Psoas muscle (tissue), 8 donors: ENCODE measurements around the gene PCDHA1. TPM values are rescaled to one million over a fixed set of nuclear protein-coding genes. Genes with fewer than 3 reads are reported as not detected.
"Not testable (repeated sequence)": the region's sequence is repeated elsewhere in the genome, so short reads cannot be mapped to it uniquely, and the experiment has no call there.

Source experiments
- ATAC-seq, 4 donors: fragments of 200-7000 bp; cut with Tn5 transposase; one replicate each; pipeline ENCODE4 v1.9.1; 2020; ENCODE audit warnings: moderate library complexity in 3 of 4, mild to moderate bottlenecking in 2 of 4
- DNase-seq, 2 donors: peaks; one replicate each; pipeline ENCODE4 v3.0.0-alpha.2; 2020
- H3K27ac ChIP-seq: fragments of 200-600 bp; one replicate; pipeline ENCODE4 v1.8.0; 2022
- H3K27me3 ChIP-seq, 3 donors: fragments of 200-600 bp in 1 of 3; one replicate each; pipeline versions ENCODE4 v1.6.1 to v1.8.0; 2013 to 2022; ENCODE audit warnings: low read length in 2 of 3, mild to moderate bottlenecking in 2 of 3, moderate library complexity in 1 of 3; ENCODE audit not compliant: insufficient read depth in 3 of 3
- H3K36me3 ChIP-seq, 2 donors: fragments of 200-600 bp in 1 of 2; one replicate each; pipeline versions ENCODE4 v1.6.1 to v1.8.0; 2013 to 2022; ENCODE audit warnings: low read depth in 1 of 2, mild to moderate bottlenecking in 1 of 2, moderate library complexity in 1 of 2; ENCODE audit not compliant: insufficient read depth in 1 of 2
- H3K4me1 ChIP-seq: fragments of 200-600 bp; one replicate; pipeline ENCODE4 v1.8.0; 2022
- H3K4me3 ChIP-seq: fragments of 200-600 bp; one replicate; pipeline ENCODE4 v1.8.0; 2022; ENCODE audit warnings: mild to moderate bottlenecking
- H3K9me3 ChIP-seq: fragments of 200-600 bp; one replicate; pipeline ENCODE4 v1.8.0; 2022
- CTCF ChIP-seq: fragments of 200-600 bp; IDR thresholded peaks from one replicate; pipeline ENCODE4 v1.8.0; 2022; ENCODE audit warnings: antibody characterized with exemption
- WGBS, 3 donors: extraction: QIAGEN DNeasy Blood & Tissue Kit; methylation state at CpG; one replicate each; pipeline versions ENCODE4 v1.1.6 to v1.1.7; 2013; 5-methylcytosine and 5-hydroxymethylcytosine counted together
- intact Hi-C, 2 donors: fragments of 100-400 bp; cut with DNase I; formaldehyde crosslinking; loops; one replicate each; pipeline versions ENCODE4 v1.11.0 to v1.14.2; 2022
- polyA plus RNA-seq, 3 donors: library from polyadenylated mRNA; stranded (reverse); fragments of 200-250 nt; gene quantifications; one replicate each; pipeline ENCODE4 v1.2.3, GENCODE V29; 2013
- total RNA-seq, 4 donors: library from RNA; stranded (reverse); fragmentation: NEBNext Ultra II Directional in 2 of 4; extraction: Animal tissue kit (Norgen Biotek cat#: 25700) in 2 of 4; gene quantifications; one replicate each; pipeline versions ENCODE4 v1.2.1 to v1.2.4, GENCODE V29; 2021 to 2023
- donor health status: healthy with polysubstance abuse.
- donor health status: DM: no; HTN: no; CAD: no; lungs with moderate emphysema.
- donor health status: Bipolar disorder and iron deficiency.
- donor health status: healthy.
- donor health status: DM: yes; HTN: yes; CAD: no.
- donor health status: DM: no; HTN: no; CAD: no.
- donor health status: DM: no; HTN: no; CAD: no.
- donor health status: DM: yes; HTN: yes; CAD: no.

PCDHA1 gene
- total and polyA plus RNA-seq, 7 donors = 0.10 TPM; not detected in 6

GRCh38 chr5:140827704-140828361, 41.9 kb downstream of the PCDHA1 start, which contains the start of gene PCDHA6:
PCDHA6 (plus strand) TSS chr5:140827960; CDS start chr5:140828092, 132 bp downstream.
- Histone ChIP-seq H3K36me3 (no peaks in the 10 kb centered on the region), H3K27ac (no peak within 1 kb of the TSS), H3K27me3 (peaks cover 0 to 31% (median 8%) of the 10 kb centered on the region in 3 donors), H3K4me1 (no peaks in the 10 kb centered on the region), H3K4me3 (no peak within 1 kb of the TSS), H3K9me3 (peaks cover 5% of the 10 kb centered on the region)
- no peak for TF ChIP-seq CTCF
- intact Hi-C loops = no loop called here
- 12 to 17% (median 15%) methylated on average over 27 of the region's 27 CpGs for WGBS, 3 donors
- no peak for DNase-seq
- no peak for ATAC-seq

GRCh38 chr5:140828362-140828737, 42.4 kb downstream of the PCDHA1 start:
- H3K4me3 ChIP-seq = no peak overlapping the region
- H3K4me1 ChIP-seq = no peaks in the 10 kb centered on the region
- H3K27ac ChIP-seq = no peak overlapping the region
- no peaks in the 10 kb centered on the region for H3K36me3 ChIP-seq
- TF ChIP-seq CTCF = no peak
- WGBS, 3 donors = 9 to 20% (median 20%) methylated on average over 16 to 18 of the region's 18 CpGs
- H3K27me3 ChIP-seq = peaks cover 0 to 34% (median 8%) of the 10 kb centered on the region in 3 donors
- no peak for ATAC-seq
- intact Hi-C loops = no loop called here
- H3K9me3 ChIP-seq = peaks cover 5% of the 10 kb centered on the region
- no peak for DNase-seq

- H3K9me3 ChIP-seq, H3K36me3 ChIP-seq, ATAC-seq, DNase-seq, H3K4me1 ChIP-seq, H3K27ac ChIP-seq, H3K4me3 ChIP-seq, intact Hi-C loops: not testable (repeated sequence)
- peaks cover 0 to 42% (median 8%) of the 10 kb centered on the region in 3 donors for H3K27me3 ChIP-seq
- 36 to 48% (median 38%) methylated on average over 96 to 106 of the region's 106 CpGs for WGBS, 3 donors
Observed at GRCh38 chr5:140829511-140830501, 43.9 kb downstream of the PCDHA1 start.

GRCh38 chr5:140833993-140834392, 48.1 kb downstream of the PCDHA1 start, which contains the start of gene PCDHA7:
PCDHA7 (plus strand) TSS chr5:140834269; CDS start chr5:140834384, 115 bp downstream.
- H3K9me3 ChIP-seq = peaks cover 21% of the 10 kb centered on the region
- H3K27me3 ChIP-seq = peaks cover 0 to 31% (median 5%) of the 10 kb centered on the region in 3 donors

GRCh38 chr5:140834439-140835008, 48.6 kb downstream of the PCDHA1 start:
- DNase-seq, intact Hi-C loops, H3K27ac ChIP-seq, H3K36me3 ChIP-seq, H3K4me1 ChIP-seq, H3K4me3 ChIP-seq, ATAC-seq: not testable (repeated sequence)
- Histone ChIP-seq H3K27me3 (peaks cover 0 to 31% (median 5%) of the 10 kb centered on the region in 3 donors), H3K9me3 (peaks cover 16% of the 10 kb centered on the region)
- 13 to 21% (median 16%) methylated on average over 23 to 26 of the region's 38 CpGs for WGBS, 3 donors

More at GRCh38 chr5:140833993-140834392, 48.1 kb downstream of the PCDHA1 start, which contains the start of gene PCDHA7:
- TF ChIP-seq CTCF = no peak
- DNase-seq = no peak
- Histone ChIP-seq H3K4me1 (no peaks in the 10 kb centered on the region), H3K36me3 (no peaks in the 10 kb centered on the region), H3K27ac (no peak within 1 kb of the TSS), H3K4me3 (no peak within 1 kb of the TSS)
- 7 to 14% (median 8%) methylated on average over 8 of the region's 8 CpGs for WGBS, 3 donors
- intact Hi-C loops = no loop called here
- ATAC-seq = no peak
